ENCODE results near the gene CAMK2B. TPM values are rescaled to one million over a fixed set of nuclear protein-coding genes. Genes with fewer than 3 reads are reported as not detected.

Gene CAMK2B
- total RNA-seq, 1 experiment from 2014 or later = 0.34 TPM

GRCh38 chr7:44291066-44291732 is 34.2 kb downstream of the CAMK2B start:
- H2AFZ ChIP-seq (ENCODE audit: low read depth, low read length, poor library complexity, severe bottlenecking) = no peak overlapping the region
- H3K4me2 ChIP-seq (ENCODE audit: low read length) = no peak overlapping the region
- DNase-seq (ENCODE audit: low read depth, low spot score) (no peak), ATAC-seq (no peak)
- no peak overlapping the region for H3K9ac ChIP-seq (ENCODE audit: low read length)
- ChIA-PET RAD21 (ENCODE audit: low non-redundant PET in 1 of 2, low total read pairs in 2 of 2, uncharacterized antibody in 2 of 2, unreplicated experiment in 2 of 2) (no interaction called here), CTCF (no interaction called here), POLR2A (no interaction called here)
- BruUV-seq (replicated peaks) = no TSS peak
- no peaks in the 10 kb centered on the region for H3K36me3 ChIP-seq (ENCODE audit: control insufficient read depth in 1 of 2, insufficient read depth in 2 of 2, low read length in 2 of 2)
- H3K27me3 ChIP-seq (ENCODE audit: insufficient read depth, low read length) = peaks cover 15% of the 10 kb centered on the region; the same call in 1 of the 2 replicates
- TF ChIP-seq POLR2A (IDR thresholded peaks at IDR 0.05; ENCODE audit: borderline replicate concordance, extremely low read depth, insufficient read depth, insufficient read length) = no peak
- no peak for TF ChIP-seq CEBPB (IDR thresholded peaks at IDR 0.05; ENCODE audit: low read depth)
- TF ChIP-seq, protein P1, sequence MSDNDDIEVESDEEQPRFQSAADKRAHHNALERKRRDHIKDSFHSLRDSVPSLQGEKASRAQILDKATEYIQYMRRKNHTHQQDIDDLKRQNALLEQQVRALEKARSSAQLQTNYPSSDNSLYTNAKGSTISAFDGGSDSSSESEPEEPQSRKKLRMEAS (IDR thresholded peaks at IDR 0.05) = no peak
- no peak for TF ChIP-seq TCF7L2 (IDR thresholded peaks at IDR 0.05; ENCODE audit: borderline replicate concordance, extremely low read depth, insufficient read depth, insufficient read length)
- TF ChIP-seq, protein P2, sequence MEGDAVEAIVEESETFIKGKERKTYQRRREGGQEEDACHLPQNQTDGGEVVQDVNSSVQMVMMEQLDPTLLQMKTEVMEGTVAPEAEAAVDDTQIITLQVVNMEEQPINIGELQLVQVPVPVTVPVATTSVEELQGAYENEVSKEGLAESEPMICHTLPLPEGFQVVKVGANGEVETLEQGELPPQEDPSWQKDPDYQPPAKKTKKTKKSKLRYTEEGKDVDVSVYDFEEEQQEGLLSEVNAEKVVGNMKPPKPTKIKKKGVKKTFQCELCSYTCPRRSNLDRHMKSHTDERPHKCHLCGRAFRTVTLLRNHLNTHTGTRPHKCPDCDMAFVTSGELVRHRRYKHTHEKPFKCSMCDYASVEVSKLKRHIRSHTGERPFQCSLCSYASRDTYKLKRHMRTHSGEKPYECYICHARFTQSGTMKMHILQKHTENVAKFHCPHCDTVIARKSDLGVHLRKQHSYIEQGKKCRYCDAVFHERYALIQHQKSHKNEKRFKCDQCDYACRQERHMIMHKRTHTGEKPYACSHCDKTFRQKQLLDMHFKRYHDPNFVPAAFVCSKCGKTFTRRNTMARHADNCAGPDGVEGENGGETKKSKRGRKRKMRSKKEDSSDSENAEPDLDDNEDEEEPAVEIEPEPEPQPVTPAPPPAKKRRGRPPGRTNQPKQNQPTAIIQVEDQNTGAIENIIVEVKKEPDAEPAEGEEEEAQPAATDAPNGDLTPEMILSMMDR (IDR thresholded peaks at IDR 0.05 in 2 of 3, conservative IDR thresholded peaks at IDR 0.05 in 1 of 3; ENCODE audit: borderline replicate concordance in 1 of 3, insufficient read depth in 1 of 3, low read depth in 2 of 3, low read length in 2 of 3) = no peak
- TF ChIP-seq POLR2AphosphoS5 (IDR thresholded peaks at IDR 0.05; ENCODE audit: low read depth, low read length) = no peak
- TF ChIP-seq, protein P3, sequence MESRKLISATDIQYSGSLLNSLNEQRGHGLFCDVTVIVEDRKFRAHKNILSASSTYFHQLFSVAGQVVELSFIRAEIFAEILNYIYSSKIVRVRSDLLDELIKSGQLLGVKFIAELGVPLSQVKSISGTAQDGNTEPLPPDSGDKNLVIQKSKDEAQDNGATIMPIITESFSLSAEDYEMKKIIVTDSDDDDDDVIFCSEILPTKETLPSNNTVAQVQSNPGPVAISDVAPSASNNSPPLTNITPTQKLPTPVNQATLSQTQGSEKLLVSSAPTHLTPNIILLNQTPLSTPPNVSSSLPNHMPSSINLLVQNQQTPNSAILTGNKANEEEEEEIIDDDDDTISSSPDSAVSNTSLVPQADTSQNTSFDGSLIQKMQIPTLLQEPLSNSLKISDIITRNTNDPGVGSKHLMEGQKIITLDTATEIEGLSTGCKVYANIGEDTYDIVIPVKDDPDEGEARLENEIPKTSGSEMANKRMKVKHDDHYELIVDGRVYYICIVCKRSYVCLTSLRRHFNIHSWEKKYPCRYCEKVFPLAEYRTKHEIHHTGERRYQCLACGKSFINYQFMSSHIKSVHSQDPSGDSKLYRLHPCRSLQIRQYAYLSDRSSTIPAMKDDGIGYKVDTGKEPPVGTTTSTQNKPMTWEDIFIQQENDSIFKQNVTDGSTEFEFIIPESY (IDR thresholded peaks at IDR 0.05; ENCODE audit: extremely low read depth, insufficient replicate concordance, low read length) = no peak
- TF ChIP-seq REST (IDR thresholded peaks at IDR 0.05; ENCODE audit: low read depth) = no peak
- no peaks in the 10 kb centered on the region for H4K20me1 ChIP-seq (ENCODE audit: insufficient read depth)
- H3K4me3 ChIP-seq (replicated peaks in 1 of 2; ENCODE audit: low read depth in 1 of 2, low read length in 2 of 2) = no peak overlapping the region
- intact Hi-C loops (cut with micrococcal nuclease) = no loop called here
- no peaks in the 10 kb centered on the region for H3K4me1 ChIP-seq (ENCODE audit: control insufficient read depth in 1 of 2, insufficient read depth in 2 of 2, low read length in 2 of 2)
- no peaks in the 10 kb centered on the region for H3K9me3 ChIP-seq (ENCODE audit: control insufficient read depth in 1 of 2, insufficient read depth in 1 of 2, low read depth in 1 of 2, low read length in 2 of 2)
- no peak overlapping the region for H3K27ac ChIP-seq (ENCODE audit: low read depth, low read length)
- no peaks in the 10 kb centered on the region for H3K79me2 ChIP-seq (ENCODE audit: insufficient read depth, low read length)
- H3K9me2 ChIP-seq (ENCODE audit: insufficient read depth) = no peaks in the 10 kb centered on the region
